ENCODE data around the gene NAPG.
A peak's percentile ranks its signal among the peaks of the same experiment; 100 is the strongest.
"Not testable (repeated sequence)": the region's sequence is repeated elsewhere in the genome, so short reads cannot be mapped to it uniquely, and the experiment has no call there.

NAPG gene

DNA sequence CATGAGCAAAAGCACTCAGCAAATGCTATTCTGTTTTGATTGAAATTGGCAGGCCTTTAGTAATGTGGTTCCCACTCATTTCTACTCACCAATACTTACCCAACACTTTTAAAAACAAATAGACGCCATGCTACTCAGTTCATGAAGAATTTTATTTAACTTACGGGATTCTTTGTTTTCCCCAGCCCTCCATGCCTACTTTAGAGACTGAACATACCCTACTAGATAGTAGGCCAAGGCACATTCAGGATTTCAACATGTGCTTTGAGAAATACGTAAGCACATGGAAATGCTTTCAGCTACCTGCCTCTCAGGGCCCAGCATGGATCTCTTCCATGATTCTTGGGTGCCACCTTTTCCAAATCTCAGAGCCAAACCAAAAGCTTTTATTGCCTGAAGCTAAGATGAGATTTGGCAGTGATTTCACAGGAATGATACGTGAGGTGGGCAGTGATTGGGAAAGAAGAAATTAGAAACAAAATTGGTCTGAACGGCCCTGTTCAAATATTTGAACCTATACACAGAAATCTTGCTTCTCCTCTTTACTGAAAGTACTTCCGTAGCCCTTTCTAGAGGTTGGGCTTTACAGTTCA, 31.4 kb downstream of the NAPG start:
- no peak for DNase-seq

DNA sequence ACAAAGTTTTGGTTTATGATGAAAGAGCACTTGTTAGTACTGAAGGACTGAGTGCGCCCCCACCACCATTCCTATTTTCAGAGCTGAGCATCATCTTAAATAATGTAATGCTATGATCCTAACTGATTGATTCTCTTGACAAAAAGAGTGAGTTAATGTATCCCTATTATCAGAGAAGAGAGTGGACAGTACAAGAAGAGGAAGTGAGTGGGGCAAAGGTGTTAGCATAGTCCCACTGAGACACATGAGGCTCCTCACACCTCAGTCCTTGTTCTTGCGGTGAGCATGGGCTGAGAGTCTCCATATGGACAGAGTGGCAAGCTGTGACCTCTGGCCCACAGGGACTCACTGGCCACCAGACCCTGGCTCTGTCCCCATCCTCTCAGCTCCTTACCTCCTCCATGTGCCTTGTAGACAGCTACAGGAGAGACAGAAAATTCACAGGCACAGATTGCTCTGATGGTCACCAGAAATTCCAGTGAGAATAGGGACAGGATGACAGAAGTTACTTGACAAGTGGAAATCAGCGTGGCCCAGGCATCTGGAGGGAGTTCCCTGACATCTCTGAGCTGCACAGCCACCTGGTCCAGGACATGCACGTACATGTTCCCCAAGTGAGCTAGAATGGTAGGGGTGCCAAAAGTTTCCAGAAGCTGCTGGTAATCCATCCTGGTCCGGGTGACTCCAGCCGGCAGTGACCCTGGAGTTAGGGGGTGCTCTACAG, 32.6 kb downstream of the NAPG start:
- DNase-seq, result no peak

DNA sequence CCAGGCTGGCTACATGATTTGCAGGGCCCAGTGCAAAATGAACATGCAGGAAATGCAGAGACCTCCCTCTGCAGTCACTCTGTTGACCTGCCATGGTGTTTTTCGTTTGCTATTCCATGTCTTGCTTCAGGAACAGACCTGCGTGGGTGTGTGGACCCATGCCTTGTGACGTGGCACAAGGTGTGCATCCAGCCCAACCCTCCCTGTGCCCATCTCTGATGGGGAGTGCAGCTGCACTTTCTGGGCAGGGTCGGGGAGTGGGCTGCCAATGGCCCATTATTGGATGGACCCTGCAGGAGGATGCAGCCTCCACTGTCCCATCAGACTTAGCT, 33.1 kb downstream of the NAPG start:
- DNase-seq, result no peak

DNA sequence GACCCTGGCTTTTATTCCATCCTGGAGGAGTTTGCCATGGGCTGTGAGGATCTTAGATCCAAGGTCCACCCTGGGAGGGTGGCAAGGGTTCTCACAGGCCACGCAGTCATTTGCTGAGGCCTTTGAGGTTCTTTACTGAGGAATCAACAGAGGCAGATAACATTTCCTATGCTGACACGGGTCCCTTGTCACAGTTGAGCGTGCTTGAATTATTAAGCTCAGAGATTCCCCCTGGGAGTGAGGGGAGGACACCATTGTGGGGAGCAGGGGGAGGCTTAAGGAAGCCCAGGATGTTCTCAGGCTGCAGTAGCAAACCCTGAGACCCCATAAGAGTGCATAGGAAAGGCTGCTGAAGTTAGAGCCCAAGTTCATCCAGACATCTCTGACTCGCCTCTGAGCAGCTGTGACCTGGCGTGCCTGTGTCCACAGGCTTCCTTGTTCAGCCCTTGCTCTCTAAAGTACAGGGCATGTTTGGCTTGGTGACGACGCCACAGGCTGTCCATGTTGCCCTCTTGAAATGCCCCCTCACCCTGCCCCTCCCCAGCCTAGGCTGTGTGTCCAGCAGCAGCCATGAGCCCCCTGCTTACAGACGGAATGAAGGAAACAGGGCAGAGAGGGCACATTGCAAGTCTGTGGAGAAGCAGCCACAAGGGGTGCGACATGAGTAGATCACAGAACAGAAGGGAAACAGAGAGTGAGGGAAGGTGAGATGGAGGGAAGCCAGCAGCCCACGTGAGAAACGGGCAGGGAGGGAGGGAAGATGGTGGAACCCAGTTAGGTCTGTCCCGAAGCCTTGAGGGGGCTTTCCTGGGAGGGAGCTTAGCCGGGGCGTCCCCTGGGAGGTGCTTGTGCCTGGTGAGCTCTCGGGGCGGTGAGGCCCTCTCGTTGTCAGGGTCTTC, 34.0 kb downstream of the NAPG start:
- DNase-seq, result no peak

DNA sequence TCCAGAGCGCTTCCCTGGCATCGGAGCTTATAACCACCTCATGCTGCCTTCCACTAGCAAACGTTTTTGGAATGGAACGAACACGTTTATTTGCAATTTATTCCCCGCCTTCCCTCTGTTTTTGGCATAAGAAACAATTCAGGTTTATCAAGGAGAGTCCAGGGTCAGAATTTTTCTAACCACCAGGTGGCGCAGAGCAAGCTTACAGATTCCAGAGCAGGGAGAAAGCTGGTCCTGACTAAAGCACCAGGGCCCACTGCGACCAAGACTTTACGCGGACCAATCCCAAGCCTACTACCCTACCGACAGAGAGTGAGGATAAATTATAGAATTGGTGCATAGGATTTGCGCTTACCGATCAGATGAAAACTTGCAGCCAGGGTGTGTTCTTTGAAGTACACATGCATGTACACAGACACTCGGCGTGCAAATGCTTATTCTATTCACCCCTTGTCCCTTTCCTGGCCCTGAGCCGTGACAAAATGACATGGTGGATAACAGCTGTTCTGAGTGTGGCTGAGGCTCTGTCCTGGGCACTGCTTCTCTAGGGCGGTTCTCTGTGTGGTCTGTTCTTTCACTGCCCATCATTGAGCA, 34.7 kb downstream of the NAPG start:
- peak; percentile 17 for DNase-seq

DNA sequence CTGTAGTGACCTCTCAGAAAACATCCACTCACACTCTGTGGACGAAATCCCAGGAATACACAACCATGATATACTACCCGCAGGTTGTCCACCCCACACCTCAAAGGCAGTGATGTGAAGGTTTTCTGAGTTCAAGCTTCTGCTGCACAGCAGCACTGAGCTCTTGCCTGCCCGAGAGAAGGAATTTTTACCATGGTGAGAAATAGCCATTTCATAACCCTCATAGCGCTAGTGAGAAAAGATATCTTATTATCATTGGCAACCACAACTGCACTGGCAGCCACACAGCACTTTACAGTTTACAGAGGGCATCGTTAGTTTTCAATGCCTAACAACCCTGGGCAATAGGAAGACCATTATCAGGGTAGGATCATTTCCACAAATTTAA, 36.9 kb downstream of the NAPG start:
- no peak for DNase-seq

DNA sequence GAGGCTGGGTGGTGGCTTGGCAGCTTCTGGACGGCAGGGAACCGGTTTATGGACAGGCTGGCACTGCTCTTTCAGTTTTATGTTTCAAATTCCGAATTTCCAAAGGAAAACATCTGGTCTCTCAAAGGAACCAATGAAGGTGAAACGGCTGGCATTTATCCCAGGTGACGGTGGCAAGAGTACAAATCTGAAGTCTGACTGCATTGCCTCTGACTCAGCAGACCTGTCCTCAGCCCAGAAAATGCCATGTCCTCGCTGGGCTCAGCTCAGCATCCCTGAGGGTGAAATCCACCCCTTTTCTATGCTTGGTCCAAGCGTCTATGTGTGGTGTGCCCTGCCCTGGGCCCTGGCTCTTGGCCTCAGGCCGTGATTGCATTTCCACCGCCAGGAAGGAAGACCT, 38.1 kb downstream of the NAPG start:
- no peak for DNase-seq

DNA sequence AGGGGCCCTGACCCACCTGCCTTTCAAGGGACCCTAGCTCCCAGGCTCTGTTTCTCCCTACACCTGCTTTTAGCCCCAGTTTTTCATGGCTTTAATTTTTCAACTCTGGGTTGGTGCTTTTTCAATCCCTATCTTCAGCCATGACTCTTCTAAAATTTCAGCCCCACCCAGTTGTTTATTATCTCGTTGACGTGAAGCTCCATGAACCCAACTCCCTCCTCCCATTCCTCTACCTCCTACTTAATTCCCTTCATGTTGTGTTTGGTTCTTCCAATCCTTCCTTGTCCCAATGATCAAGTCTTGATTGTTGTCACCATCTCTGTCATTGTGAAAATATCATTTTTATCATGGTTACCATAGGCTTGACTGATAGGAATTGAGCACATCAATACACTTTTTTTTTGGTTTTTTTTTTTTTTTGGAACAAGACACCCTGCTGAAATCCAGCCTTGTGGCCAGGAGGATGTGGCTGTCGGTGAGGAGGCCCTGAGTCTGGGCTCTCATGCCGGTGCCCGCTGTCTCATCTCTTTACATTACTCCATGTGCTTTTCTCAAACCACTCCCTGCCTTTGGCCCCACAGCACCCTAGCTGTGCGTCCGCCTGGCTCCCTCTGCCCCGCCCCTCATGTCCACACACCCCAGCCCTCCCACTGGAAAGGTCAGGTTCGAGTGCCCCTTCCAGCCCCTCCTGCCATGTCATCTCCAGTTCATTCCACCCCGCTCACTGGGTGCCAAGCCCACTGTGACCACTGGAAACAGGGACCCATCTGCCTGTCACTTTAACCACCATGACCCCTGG, 39.3 kb downstream of the NAPG start:
- no peak for DNase-seq

DNA sequence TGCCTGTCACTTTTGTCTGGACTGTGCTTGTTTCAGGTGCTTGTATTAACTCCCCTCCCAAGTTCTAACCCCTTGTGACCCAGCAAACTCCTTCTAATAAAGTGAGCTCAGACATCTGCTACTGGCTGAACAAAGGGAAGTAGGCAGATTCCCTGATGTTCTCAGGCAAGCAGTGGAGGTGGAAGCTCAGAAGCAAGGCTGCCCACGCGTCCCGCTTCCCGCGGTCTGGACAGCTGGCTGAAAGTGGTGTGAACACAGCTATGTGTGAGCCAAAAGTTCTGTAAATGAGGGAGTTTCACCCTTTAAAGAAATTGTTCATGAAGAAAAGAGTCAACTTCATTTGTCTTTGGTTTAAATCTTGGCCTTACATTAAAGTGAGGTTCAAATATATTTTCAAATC, 40.0 kb downstream of the NAPG start:
- no peak for DNase-seq

DNA sequence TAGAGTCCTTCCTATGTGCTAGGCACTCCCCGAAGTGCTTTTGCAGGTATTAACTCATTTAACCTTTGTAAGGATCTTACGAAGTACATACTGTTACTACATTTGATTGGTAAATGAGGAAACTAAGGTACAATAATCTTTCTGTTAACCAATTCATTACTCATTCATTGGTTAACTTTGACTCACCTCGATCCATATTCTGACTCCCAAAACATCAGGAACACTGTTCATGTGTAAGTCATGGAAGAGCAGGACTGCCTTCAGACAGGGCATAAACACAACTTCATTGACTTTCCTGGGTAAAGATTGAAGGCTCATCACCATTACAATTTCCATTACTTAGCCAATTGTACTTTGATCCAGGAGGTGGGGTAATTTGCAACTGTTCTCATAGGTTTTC, 40.6 kb downstream of the NAPG start:
- no peak for DNase-seq

DNA sequence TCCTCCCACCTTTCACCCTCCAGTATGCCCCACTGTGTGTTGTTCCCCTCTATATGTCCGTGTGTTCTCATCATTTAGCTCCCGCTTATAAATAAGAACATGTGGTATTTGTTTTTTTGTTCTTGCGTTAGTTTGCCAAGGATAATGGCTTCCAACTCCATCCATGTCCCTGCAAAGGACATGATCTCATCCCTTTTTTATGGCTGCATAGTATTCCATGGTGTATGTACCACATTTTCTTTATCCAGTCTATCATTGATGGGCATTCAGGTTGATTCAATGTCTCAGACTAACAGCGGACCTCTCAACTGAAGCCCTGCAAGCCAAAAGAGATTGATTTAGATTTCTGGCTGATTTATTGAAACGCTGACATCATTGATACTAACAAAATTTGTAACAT, 44.1 kb downstream of the NAPG start:
- DNase-seq, result not testable (repeated sequence)

DNA sequence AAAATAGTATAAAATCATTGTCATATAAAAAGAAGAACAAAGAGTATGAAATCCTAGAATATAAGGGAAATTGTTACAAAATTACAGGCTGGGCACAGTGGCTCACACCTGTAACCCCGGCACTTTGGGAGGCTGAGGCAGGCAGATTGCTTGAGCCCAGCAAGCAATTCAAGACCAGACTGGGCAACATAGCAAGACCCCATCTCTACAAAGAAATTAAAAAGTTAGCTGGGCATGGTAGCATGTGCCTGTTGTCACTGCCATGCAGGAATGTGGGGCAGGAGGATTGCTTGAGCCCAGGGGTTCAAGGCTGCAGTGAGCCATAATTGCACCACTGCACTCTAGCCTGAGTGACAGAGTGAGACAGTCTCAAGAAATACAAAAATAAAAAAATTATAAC, 44.8 kb downstream of the NAPG start:
- DNase-seq, result no peak

DNA sequence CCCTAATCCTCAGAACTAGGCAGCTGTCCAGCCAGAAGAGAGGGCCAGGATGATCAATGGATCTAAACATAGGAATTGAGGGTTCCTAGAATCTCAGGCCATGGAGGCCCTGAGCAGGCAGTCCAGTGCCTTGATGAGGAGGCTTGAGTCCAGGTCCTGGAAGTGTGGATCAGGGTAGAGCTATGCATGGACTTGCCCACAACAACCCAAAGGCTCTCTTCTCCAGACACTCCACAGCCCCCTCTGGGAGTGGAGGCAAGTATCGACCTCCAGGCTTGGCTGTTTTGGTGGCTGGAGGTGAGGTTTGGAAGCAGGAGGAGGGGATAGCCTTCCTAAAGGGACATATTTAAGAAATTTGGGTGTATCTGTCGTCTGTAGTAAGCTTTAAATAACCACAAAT, 45.7 kb downstream of the NAPG start:
- DNase-seq, result no peak

DNA sequence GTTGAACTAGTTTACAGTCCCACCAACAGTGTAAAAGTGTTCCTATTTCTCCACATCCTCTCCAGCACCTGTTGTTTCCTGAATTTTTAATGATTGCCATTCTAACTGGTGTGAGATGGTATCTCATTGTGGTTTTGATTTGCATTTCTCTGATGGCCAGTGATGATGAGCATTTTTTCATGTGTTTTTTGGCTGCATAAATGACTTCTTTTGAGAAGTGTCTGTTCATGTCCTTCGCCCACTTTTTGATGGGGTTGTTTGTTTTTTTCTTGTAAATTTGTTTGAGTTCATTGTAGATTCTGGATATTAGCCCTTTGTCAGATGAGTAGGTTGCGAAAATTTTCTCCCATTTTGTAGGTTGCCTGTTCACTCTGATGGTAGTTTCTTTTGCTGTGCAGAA, 47.4 kb downstream of the NAPG start:
- DNase-seq, result not testable (repeated sequence)

DNA sequence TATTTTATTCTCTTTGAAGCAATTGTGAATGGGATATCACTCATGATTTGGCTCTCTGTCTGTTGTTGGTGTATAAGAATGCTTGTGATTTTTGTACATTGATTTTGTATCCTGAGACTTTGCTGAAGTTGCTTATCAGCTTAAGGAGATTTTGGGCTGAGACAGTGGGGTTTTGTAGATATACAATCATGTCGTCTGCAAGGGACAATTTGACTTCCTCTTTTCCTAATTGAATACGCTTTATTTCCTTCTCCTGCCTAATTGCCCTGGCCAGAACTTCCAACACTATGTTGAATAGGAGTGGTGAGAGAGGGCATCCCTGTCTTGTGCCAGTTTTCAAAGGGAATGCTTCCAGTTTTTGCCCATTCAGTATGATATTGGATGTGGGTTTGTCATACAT, 48.6 kb downstream of the NAPG start:
- DNase-seq, result not testable (repeated sequence)

DNA sequence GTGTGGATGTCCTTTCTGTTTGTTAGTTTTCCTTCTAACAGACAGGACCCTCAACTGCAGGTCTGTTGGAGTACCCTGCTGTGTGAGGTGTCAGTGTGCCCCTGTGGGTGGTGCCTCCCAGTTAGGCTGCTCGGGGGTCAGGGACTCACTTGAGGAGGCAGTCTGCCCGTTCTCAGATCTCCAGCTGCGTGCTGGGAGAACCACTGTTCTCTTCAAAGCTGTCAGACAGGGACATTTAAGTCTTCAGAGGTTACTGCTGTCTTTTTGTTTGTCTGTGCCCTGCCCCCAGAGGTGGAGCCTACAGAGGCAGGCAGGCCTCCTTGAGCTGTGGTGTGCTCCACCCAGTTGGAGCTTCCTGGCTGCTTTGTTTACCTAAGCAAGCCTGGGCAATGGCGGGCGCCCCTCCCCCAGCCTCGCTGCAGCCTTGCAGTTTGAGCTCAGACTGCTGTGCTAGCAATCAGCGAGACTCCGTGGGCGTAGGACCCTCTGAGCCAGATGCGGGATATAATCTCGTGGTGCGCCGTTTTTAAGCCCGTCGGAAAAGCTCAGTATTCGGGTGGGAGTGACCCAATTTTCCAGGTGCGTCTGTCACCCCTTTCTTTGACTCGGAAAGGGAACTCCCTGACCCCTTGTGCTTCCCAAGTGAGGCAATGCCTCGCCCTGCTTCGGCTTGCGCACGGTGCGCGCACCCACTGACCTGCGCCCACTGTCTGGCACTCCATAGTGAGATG, 52.2 kb downstream of the NAPG start:
- DNase-seq, result not testable (repeated sequence)

DNA sequence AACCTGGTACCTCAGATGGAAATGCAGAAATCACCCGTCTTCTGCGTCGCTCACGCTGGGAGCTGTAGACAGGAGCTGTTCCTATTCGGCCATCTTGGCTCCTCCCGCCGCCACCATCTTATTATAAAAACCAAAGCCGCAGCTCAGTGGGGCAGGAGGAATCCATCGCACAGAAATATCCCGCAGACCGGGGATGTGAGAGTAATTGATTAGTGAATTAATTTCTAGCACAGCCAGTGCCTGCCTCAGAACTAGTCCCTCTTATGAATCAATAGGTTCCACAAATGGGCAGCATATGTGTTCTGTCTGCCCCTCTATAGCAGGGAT, 52.7 kb downstream of the NAPG start:
- DNase-seq, result not testable (repeated sequence)

DNA sequence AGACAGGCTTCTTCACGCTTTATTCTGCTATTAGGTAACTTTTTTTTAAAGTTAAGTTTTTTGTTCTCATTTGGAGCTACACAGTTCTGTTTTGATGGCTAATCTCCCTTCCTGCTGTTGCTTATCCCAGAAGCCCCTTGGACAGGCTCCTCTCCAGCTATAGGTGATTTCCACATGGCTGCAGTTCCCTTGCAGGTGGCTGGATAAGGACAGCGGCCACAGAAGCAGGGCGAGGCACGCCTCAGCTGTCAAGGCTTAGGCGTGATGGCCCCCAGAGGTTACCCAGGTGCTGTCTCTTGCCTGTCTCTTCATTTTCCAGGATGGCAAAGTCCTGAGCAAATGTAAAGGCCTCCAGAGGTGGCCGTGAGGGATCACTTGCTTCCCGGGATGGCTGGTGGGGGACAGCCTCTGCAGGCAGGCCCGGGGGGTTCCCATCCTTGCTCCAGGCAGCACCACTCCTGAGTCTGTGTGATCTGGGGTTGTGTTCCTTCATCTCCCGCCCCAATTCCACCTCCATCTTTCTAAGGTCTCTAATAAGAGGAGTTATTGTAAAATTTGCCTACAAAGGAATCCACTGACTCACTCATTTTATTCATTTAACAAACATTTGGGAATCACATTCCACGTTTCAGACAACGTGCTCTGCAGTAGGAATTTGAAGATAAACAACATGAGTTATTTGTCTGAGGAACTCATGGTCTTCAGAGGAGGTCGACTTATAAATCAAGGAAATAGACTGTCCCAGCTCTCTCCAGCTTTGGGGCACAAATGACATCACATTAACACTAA, 53.4 kb downstream of the NAPG start:
- no peak for DNase-seq

DNA sequence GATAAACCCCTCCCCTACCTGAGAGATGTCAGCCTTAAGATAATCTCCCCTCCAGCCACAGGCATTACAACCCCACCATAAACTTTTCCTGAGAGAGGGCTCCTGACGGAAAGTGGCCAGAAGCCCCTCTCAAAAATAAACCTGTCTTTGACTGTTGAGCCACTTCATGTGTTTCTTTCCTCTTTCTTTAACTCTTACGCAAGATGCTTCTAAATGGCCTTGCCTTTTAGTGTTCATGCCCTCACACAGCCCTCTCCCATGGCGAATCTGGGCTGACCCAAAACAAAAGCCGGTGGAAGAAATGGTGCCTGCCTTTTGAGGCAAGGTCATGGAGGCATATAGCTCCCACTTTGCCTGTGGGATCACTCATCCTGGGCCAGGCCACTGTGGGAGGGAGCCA, 54.4 kb downstream of the NAPG start:
- DNase-seq, result no peak

DNA sequence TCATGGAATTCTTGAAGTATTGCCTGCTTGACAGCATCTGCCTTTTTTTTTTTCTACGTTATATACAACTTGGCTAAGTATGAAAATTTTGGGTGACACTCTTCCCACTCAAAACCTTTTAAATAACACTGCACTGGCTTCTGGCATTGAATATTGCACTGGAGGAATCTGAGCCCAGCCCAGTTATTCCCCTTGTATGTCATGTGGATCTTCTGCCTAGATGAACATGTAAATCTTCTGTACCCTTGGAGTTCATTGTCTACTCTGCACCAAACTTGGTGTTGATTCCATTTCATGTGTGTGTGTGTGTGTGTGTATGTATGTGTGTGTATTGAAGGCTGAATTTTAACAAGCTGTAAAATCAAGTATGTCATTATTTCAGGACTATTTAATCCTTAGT, 59.4 kb downstream of the NAPG start:
- no peak for DNase-seq

DNA sequence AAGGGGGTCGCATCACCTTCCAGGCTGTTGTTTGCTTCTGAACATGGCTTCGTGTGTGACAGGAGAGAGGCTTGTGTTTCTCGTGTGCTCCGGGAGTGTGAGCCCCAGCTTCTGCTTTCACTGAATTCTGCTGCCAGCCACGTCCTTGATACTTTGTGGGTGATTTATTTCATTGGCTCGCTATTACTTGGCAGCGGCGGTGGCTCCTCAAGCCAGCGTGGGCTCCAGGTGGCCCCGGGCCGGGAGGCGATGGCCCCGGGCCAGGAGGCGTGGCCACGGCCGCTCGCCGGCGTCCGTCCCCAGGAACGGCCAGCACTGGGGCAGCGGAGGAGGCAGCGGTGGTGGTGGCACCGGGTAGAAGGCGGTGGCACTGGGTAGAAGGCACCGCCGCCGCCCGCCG, 63.1 kb downstream of the NAPG start:
- DNase-seq, result peak; percentile 51

DNA sequence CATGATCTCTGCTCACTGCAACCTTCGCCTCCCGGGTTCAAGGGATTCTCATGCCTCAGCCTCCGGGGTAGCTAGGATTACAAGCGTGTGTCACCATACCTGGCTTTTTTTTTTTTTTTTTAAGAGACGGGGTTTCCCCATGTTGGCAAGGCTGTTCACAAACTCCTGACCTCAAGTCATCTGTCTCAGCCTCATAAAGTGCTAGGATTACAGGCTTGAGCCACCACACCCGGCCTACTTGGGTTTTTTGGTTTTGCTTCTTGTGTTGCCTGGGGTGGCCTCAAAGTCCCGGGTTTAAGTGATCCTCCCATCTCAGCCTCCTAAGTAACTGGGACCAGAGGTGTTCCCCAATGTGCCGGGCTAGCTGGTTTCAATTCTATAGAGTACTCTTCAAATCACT, 64.6 kb downstream of the NAPG start:
- DNase-seq, result no peak
